ENCODE measurements around the gene PIWIL1. TPM values are rescaled to one million over a fixed set of nuclear protein-coding genes. Genes with fewer than 3 reads are reported as not detected.

Gene PIWIL1
- not detected for total RNA-seq

- no peak for DNase-seq
These were observed at the start of gene PIWIL1 for GRCh38 chr12:130337488-130338303. TSS of gene PIWIL1 (plus strand) at chr12:130337887. CDS start at chr12:130342592, 4,705 bp downstream.

DNA sequence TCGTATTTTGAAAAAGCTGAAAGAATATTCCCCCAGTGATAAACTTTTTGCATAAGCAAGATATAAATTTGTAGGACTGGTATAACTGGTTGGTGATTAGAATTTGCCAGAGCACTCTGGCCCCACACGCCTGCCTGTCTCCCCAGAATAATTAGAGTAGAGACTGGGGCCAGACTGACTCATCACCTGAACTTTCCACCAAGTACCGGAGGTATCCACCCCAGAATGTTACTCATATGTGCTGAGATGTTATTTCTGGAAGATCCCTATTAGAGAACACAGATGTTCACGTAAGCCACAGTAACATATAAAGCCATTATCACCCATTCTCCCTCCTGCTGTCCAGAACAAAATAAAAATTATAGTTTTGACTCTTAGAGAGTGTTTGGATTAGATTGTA, 49.5 kb upstream of the PIWIL1 start:
- no peak for DNase-seq

DNA sequence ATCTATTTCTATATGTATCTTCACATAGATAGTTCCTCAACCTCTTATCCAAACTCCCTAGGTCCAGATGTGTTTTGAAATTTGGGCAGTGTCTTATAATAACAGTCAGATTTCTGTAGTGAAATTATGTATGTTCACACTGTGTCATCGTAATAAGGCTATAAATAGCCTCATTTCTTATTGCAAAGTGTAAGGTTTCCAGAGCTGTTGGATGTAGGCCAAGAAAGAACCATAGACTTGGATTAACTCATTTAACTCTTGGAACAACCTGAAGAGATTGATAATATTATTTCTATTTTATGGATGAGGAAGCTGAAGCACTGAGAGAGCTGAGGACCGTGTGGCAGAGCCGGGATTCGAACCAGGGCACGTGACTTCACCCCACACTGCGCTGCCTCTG, 49.0 kb upstream of the PIWIL1 start:
- DNase-seq = no peak

DNA sequence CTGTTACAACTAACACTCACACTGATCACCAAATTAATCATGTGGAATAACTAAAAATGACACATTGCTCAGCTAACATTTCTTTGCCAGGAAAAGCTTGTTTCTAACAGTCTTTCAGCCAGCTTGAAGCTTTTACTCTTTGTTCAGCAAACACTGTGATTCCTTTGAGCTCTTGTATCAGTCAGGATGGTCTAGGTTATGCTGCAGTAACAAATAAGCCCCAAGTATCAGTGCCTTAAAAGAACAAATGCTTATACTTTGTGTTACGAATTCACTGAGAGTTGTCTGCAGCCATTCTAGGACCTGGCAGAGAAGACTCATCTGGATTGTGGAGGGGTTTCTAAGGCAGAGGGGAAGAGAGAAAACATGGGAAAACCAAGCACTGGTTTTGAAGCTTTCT, 47.6 kb upstream of the PIWIL1 start:
- DNase-seq = no peak

- DNase-seq = no peak
These were observed 39.2 kb upstream of the PIWIL1 start for GRCh38 chr12:130298322-130299021.

DNA sequence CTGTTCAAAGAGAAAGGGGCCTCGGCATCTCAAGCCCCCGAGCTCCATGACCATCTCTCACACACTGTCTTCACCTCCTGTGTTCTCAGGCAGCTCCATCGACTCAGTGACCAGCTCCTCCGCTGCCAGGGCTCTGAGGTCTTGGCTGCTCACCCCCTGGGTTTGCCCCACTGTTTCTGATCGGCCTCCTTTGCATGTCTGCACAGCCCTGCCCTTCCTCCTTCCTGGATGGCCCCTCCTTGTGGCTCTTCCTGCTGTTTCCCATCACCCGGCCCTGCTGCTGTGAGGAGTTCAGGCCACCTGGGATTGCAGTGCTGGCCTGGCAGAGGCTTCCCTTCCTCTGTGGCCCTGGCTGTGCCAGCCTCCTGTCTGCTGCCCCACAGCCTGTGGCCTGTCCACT, 38.1 kb upstream of the PIWIL1 start:
- DNase-seq = no peak

DNA sequence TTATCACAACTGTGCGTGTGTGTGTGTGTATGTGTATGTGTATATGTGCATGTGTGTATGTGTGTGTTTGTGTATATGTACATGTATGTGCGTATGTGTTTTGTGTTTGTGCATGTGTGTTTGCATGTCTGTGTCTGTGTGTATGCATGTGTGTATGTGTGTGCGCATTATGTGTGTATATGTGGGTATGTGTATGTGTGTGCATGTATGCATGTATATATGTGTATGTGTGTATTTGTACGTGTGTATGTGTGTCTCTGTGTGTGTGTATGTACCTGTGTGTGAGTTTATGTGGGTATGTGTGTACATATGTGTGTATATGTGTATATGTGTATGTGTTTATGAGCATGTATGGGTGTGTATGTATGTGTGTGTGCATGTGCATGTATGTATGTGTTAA, 37.6 kb upstream of the PIWIL1 start:
- no peak for DNase-seq

- no peak for DNase-seq
These were observed 36.8 kb upstream of the PIWIL1 start for GRCh38 chr12:130300737-130301535.

- no peak for DNase-seq
These were observed 36.1 kb upstream of the PIWIL1 start for GRCh38 chr12:130301559-130301958.

DNA sequence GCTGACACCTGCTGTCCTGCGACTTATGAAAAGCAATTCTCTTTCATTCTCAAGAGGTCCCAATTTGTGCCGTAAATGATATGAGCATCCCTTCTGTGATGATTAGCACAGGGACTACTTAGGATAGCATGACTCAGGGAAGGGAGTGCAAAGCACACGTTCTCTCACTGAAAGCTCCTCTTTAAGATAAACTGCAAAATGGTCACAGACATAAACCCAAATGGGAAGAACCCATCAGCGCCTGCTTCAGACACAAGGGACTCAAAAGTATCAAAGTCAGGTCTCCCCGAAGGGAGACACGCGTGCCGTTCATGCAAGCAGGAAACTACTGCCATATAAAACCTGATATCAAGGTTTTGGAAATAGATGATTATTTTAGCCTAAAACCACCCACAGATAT, 33.9 kb upstream of the PIWIL1 start:
- DNase-seq = no peak

GRCh38 chr12:130307859-130308258, 29.8 kb upstream of the PIWIL1 start:
- DNase-seq = no peak

- DNase-seq = no peak
These were observed 29.3 kb upstream of the PIWIL1 start for GRCh38 chr12:130308393-130308792.

DNA sequence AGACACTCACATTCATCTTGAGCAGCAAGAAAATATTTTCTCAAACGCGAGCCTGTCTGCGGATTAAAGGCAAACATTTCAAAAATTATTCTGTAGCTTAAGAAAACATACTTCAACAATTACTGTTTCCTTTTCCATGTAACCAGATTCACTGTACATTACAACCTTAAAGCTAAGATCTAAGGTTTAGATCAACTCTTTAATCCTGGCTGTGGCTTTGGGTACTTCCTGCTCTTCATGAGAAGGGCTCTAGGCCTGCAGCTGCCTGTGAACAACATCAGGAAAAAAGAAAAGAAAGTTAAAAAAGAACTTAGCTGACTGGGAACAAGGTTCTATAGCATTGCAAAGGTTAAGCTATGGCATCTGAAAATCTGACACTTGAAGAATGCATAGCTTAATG, 21.4 kb upstream of the PIWIL1 start:
- no peak for DNase-seq

GRCh38 chr12:130320536-130320935, 17.2 kb upstream of the PIWIL1 start:
- no peak for DNase-seq

GRCh38 chr12:130322263-130322662, 15.4 kb upstream of the PIWIL1 start:
- DNase-seq = no peak

DNA sequence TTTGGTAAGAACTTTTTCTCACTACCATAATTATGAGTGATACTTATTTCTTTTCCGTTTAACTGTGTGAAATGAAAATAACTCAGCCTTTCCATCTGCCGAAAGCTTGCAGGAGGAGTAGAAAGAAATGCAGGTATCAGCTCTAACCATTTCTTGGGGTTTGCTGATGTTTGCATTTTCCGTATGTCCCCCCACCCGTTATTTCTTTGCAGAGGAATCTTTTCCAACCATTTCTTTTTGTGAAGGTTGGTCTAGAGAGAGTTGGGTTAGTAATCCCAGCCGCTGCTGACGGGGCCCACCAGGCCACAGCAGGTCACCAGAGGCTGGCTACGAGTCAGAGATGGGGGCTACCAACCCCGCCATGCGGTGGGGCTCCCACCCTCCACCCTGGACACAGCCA, 7.0 kb upstream of the PIWIL1 start:
- no peak for DNase-seq

DNA sequence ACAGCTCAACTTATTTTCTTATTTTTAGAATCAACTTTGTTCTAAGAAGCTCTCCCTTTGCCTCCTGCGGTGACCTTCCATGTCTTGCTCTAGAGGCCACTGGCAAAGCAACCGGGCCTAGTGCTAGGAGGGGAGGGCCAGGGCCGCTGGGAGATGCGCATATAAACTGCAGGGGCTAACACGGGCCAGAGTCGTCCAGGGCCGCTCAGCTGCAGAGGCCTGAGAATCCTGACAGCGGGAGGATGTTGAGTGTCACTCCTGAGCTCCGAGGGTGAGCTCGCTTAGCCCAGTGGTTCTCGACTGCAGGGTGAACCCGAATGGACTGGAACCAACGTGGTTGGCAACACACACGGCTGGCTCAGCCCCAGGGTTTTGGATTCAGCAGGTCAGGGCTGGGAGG, 6.5 kb upstream of the PIWIL1 start:
- no peak for DNase-seq

DNA sequence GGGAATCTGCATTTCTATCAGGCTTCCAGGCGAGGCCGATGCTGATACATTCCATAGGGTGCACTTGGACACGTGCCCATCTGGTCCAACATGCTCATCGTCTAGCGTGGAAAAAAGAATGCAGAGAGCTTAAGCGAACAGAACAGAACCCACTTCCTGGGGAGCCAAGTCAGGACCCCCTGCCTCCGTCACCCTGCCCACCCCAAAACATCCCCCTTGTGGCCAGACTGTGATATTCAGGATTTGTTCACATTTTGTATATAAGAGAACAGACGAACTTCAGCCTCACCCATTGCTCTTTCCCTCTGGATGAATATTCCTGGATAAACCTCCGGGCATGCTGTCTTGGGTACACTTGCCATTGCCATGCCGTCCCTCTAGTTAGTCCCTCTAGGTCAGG, 4.3 kb upstream of the PIWIL1 start:
- no peak for DNase-seq

- no peak for DNase-seq
These were observed 3.3 kb upstream of the PIWIL1 start for GRCh38 chr12:130334399-130334798.

DNA sequence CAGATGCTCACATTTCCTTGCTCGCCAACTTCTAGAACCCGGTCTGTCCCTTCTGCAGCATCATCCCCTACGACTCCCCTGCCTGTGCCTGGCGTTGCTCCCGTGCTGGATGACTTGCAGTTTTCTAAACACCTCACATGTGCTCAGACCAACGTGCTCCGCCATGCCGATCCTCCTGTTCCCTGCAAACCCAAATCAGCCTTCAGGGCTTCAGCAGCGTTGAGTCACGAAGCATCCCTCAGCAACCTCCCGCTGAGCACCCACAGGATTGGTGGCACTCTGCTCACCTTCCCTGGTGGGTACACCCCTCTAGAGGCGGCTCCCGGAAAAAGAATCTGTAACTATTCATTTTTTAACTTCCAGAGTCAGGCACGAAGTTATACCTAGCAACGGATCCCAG, 2.8 kb upstream of the PIWIL1 start:
- DNase-seq = peak; percentile 20

DNA sequence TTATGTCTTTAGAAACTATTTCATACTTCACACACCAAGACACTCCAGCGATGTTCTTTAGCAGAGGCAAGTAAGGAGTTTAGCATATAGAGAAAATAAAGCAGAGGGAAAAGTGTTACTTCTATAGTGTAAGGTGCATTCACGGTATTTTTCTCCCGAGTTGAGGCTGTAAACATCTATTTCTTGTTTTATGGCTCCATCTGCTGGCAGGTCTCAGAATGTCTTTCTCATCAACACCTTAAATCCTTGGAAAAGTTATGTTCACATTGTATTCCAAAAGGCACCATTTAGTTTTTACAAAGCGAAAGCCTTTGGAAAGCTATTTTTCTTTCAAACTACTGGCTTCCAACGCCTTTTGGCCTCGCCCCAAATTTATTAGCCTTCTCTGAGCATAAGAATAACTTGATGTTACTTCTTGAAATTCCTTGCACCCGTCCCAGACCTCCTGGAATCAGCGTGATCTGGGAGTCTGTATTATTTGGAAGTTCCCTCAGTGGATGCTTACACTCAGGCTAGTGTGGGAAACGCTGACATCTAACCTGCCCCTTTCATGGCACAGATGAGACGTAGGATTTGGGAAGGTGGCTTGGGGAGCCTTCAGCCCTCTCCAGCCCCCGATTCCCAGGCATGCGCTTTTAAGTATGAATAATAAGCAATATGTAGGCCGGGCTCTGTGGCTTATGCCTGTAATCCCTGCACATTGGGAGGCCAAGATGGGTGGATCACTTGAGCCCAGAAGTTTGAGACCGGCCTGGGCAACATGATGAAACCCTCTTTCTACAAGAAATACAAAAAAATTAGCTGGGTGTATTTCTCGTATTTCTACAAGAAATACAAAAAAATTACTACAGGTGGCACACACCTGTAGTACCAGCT, 1.9 kb upstream of the PIWIL1 start:
- DNase-seq = no peak

Measured in occipital lobe (tissue), 2 donors.